GM18520 (cell line): Measurements from ENCODE around the gene DCAF7.

ENCODE experiments used
- ATAC-seq: cut with Tn5 transposase; IDR thresholded peaks from one replicate; pipeline ENCODE4 v1.9.1; 2021; ENCODE audit not compliant: unreplicated experiment

DCAF7 gene

DNA sequence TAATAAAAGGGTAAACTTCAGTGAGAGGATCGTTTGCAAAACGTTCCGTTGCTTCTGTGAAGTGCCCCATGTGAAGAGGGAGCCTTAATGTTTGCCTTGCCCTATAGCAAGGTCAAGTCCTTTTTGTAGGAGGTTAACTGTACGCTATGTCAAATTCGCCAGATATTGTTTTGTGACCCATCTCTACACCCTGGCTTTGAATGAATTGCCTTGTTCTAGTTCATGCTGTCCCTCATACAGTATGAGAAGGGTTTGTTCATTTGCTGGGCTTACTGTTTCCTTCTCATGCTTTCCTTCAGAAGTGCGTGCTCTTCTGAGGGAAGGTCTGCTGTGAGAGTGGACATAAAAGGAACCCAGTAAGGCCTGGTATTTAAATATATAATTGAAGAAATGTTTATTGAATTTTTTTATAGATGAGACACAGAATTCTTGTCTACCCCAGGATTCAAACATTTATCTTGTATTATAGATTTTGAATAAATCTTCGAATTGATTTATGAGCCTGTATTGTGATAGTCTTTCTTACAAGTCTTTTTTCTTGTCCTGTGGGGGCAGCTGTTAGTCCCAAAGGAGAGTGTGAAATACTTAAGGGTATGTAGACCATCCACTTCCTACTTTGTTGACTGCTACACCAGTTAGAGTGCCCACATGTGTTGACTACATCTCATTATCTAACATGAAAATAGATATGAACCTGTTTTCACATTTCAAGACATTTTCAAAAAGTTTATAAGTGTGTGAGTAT, 73.7 kb downstream of the DCAF7 start:
- ATAC-seq, result no peak

DNA sequence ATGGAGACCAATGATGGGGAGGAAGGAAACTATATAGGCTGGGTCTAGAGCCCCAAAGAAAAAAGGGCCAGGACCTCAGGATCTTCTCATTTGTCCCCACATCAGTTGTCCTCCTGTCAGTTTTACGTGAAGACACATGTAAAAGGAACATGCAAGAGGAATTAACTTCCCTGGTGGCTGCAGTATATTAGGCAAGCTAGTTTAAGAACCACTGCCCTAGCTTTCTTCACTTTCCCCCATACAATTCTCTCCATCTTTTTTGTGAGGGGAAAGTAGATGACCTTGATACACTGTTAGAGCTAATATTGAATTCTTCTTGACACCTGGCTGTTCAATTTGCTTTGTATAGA, 74.2 kb downstream of the DCAF7 start:
- ATAC-seq, result no peak

DNA sequence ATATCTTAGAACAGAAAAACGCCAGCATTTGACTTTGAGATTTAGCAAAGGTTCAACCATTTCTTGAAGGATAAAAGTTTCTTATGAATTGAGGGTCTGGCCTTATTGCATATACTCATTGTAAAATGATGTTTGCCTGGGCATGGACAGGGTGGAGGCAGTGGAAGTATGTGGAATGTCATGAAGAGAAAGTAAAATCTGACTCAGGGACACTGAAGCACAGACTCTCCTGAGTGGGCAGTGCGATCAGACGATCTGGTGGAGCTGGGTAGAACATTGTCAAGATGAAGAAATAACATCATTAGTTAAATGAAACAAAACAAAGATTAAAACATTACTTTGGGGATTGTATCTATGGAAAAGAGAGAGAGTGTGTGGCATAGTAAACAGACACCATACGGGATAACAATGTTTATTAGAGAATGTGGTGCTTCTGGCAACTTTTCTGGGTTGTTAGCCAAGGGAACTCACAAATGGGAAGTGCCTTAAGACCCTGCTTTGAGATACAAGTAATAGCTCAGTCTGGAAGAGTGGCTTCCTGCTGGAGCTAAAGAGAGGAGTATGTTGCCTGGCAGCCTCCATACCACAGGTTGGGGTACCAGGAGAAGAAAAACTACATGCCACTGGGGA, 76.4 kb downstream of the DCAF7 start:
- no peak for ATAC-seq

DNA sequence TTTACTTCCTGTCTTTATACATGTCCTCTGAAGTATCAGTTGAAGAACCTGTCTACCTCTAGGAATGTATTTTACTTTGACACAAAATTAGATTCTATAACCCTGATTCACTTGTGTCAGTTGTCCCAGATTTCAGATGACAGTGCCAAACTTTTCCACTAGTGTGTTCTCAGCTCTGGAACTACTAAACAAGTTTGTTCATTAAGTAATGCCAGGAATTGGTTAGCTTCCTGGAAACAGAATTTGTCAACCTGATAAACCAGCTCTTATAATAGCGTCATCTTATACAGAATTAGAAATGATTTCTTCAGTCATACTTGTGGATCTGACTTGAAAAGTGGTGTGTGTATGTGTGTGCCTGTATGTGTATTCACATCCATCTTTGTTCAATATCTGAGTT, 79.3 kb downstream of the DCAF7 start:
- ATAC-seq, result no peak

DNA sequence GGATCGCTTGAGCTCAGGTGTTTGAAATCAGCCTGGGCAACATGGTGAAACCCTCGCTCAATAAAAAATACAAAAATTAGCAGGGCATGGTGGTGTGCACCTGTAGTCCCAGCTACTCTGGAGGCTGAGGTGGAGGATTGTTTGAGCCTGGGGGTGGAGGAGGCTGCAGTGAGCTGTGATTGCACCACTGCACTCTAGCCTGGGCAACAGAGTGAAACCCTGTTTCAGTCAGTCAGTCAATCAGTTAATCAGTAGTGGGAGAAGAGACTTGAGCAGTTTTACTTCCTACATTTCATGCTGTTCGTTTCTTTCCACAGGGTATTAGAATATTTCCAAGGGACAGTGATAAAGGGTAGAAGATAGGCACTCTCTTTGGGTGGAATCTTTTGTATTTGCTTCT, 80.8 kb downstream of the DCAF7 start:
- no peak for ATAC-seq

DNA sequence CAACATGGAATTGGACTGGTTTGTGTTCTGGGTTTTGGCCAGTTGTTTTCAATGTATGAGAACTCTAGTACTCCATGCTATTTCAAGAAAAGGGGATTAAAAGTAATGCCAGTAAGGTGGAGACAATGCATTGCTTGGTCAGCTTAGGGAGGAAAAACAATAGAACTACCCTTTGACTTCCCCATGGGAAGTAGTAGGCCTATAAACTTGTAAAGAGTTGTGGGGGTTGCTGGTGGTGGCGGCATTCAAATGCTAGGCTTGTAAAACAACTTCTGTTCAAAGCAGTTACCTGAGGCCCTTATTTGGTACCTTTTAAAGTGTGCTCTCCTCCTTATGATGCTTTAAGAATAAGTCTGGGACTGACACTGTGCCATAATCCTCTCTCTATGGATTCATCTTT, 81.3 kb downstream of the DCAF7 start:
- no peak for ATAC-seq

DNA sequence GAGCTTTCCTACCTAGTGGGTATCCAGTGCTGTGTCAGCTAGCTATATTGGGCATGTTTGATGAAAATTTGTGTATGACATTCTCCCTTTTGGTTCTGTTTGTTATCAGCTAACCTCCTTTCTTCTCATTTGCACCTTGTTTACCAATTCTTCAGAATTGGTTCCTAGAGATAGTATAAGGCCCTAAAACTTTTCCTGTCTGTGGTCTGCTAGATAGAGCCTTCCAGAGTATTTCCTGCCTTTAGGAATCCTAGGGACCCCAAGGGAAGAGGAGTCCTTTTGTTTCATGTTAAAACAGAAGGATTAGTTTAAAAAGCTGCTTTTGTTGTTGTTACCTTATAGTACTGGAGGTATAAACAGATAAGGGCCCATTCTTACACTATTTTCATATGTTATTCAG, 83.5 kb downstream of the DCAF7 start:
- ATAC-seq, result no peak

DNA sequence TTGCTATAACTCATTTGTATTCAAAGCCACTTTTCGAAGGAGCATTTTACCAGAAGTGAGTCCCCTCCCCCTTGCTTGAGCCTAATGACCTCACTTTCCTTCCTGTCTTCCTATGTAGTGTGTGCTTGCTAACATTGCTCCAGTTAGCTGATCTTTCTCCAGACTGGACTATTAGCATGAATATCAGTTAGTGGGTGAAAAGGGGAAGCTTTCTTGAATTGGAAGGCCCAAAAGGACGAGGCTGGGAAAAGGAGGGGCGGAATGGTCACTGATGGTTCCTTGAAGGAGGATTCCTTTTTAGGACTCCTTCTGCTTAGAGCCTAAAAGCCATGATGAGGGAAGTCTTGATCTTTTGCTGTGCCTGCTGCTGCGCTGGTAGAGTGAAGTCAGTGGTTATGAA, 83.9 kb downstream of the DCAF7 start:
- ATAC-seq, result no peak

DNA sequence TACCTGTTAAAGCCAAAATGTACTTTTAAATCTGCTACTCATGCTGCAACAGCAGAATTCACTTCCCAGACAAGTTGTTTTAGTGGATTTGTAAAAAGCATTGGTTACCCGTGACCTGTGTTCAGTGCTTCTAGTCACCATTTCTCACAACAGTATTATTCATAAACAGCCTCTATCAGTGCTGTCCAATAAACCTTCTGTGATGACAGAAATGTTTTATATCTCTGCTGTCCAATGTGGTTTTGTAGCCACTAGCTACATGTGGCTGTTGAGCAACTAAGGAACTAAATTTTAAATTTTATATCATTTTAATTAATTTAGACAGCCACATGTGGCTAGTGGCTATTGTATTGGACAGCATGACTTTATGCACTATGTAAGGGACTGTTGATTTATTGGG, 84.5 kb downstream of the DCAF7 start:
- ATAC-seq, result no peak

DNA sequence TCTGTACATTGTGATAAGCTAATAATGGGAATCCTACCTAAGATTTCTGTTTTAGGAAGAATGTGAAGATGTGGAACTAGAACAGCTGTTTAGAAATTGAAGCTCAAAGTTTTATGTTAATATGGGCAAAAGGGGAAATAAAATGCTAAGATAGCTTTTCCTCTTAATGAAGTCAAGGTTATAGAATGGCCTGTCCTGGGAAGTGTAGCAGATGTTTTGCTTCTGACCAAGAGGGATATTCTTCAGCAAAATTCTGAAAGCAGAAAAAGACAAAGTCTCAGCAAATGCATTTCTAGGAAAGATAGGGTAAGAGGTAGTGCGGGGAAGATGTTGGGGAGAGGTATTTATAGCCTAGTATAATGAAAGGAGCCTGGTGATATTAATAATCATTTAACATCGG, 85.0 kb downstream of the DCAF7 start:
- no peak for ATAC-seq

DNA sequence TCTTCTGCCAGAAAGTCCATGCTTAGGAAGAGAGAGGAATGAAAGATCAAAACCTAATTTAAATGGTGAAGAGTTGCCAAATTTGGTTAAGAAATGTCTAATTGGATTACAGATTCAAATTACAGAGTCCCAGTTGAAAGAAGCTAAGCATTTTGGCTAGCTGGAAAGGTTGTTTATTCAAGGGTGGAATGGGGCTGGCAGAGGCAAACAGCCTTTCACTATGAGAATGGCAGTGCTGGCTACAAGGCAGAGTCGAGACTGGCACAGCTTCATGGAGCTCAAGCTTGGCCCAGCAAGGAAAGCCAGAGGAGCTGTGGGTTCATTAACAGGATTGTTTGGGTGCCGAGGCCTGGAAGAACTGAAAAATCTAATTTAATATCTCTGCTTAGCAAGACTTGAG, 85.5 kb downstream of the DCAF7 start:
- ATAC-seq, result no peak

DNA sequence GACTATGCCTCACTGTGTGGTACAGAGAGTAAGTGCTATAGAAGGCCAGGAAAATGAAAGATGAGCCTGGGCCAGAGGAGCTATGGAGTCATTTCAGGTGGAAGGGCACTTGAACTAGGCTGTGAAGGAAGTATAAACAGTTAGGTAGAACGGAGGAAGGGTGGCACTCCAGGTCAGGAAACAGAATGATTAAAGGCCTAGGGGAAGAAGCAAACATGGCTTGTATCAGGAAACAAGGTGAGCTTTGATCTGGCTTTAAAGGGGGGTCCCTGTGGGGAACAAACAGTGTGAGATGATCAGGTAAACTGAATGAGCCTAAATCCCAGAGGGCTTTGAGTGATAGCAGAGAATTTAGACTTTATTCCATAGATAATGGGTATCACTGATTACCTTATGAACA, 88.8 kb downstream of the DCAF7 start:
- no peak for ATAC-seq

DNA sequence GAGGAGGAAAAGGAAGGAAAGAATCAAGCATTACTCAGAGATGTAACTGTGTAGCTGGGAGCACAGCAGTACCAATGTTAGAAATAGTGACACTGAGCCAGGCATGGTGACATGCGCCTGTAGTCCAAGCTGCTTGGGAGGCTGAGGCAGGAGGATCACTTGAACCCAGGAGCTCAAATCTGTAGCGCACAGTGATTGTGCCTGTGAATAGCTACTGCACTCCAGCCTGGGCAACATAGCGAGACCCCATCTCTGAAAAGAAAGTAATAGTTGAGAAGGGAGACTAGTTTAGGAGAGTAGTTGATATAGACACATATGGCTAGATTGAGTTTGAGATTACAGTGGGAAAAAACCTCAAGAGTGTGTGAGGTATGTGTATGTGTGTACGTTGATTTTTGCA, 89.8 kb downstream of the DCAF7 start:
- ATAC-seq, result no peak

DNA sequence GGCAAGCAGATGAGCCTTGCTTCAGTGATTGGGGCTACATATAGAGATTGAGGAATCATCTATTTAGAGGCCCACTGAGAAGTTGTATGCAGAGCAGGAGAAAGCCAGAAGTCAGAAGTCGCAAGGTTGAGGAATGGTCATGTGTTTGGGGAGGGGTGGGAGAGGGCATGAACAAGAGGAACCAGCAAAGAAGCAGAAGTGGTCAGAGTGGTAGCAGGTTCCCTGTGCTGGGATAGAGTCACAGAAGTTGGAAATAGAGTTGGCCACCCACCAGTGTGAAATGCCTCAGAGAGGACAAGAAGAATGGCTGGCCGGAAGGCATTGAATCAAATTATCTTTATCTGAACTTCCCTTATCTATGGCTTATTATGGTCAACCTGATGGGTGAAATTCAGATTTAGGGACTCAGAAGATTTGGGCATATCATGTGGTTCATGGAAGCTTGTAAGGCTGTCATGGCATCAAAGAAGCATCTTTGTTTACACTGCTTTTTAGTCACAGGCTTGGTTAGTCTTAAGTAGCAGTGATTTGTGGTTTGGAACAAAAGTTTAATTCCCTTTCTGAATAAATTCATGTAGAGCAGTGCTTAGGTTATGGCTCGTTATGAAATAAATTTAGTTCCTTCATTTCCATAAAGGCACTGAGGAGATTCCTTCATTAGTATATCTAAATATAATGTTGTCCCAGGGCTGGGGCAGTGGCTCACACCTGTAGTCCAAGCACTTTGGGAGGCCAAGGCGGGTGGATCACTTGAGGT, 91.6 kb downstream of the DCAF7 start:
- ATAC-seq, result no peak
